ENCODE data around the gene APOBEC2.
A peak's percentile ranks its signal among the peaks of the same experiment; 100 is the strongest.

Gene APOBEC2

DNA sequence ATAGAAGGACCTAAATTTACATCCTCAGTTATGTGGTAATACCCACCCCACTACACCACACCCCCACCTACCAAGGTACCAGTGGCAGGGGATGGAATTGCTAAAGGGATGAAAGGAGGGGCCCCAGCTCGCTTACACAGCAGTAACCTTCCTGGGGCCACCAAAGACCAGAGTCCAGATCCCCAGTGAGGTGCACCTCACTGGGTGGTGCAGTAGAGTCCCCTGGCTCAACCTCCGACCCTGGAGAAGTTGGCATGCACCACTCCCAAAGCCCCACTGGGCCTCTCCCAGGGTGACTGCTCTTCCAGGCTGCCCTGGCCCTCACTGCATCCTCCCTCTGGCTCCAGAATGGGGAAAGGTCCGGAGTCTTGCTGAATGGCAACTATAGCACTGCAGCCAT lies 14.8 kb upstream of the APOBEC2 start:
- no peak for DNase-seq (ENCODE audit: low spot score)

GRCh38 chr6:41039060-41039998 lies 13.7 kb upstream of the APOBEC2 start, which contains the start of gene UNC5CL:
UNC5CL (minus strand) TSS chr6:41039221; CDS start chr6:41035074, 4,147 bp downstream.
- peak; percentile 46 for DNase-seq (ENCODE audit: low spot score)

- peak; percentile 61 for DNase-seq (ENCODE audit: low spot score)
Observed at GRCh38 chr6:41040101-41040939, 12.7 kb upstream of the APOBEC2 start.

- DNase-seq (ENCODE audit: low spot score): no peak
Observed at GRCh38 chr6:41040940-41041536, 12.0 kb upstream of the APOBEC2 start.

DNA sequence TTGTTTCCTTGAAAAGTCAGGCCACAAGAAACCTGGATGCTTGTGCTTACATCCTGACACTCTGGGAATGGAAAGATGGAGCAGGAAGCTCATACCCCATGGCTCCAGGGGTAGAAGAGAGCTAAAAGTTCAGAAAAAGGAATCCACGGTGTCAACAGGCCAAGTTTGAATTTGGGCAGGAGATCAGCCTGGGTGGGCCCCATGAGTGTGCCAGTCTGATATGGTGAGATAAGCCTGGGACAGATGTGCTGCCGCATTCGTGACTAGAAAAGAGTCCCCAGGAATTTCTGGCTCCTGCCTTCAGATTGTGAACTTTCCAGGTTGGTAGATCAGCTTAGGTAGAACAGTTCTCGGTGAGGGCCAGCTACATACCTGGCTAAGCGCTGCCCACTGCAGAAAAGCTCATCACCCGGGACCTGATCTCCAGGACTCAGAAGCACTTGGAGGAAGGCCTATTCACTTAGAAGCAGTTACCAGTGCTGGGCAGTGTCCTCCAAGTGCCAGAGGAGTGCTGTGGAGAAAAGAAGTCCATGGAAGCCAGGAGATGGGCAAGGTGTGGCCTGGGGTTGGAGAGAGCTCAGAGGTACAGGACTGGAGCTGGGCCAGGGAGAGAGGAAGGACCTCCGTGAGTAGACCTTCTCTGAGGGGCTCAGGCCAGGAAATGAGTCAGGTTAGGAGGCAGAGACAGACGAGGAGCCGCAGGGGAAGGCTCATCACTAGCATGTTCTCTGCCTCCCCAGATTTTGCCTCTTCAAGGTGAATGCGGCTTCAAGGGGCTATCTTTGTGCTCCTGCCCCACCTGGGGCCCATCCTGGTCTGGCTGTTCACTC lies 10.6 kb upstream of the APOBEC2 start, which contains the start of gene TSPO2:
TSS of gene TSPO2 (plus strand) at position 242 of the 830 bp plus-strand sequence. CDS start at position 761, 519 bp downstream.
- DNase-seq (ENCODE audit: low spot score): no peak

DNA sequence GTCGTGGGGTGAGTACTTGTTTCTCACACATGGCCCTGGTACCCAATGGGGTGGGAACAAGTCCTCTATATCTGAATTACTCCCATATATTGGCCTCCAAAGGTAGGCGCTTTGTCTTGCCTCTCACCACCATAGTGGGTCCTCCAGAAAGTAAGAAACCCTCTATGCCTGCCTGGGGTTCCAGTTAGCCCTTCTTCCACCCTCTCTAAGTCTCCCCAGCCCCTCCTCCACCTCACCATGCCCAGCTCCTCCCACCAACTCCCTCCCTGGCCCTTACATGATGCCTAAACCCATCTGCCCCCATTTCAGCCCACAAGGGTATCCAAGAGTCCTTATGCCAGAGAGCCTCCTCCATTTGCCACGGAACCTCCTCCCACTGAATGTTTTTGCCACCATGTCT lies 9.9 kb upstream of the APOBEC2 start:
- DNase-seq (ENCODE audit: low spot score): no peak

GRCh38 chr6:41045664-41046063 lies 7.3 kb upstream of the APOBEC2 start:
- DNase-seq (ENCODE audit: low spot score): no peak

DNA sequence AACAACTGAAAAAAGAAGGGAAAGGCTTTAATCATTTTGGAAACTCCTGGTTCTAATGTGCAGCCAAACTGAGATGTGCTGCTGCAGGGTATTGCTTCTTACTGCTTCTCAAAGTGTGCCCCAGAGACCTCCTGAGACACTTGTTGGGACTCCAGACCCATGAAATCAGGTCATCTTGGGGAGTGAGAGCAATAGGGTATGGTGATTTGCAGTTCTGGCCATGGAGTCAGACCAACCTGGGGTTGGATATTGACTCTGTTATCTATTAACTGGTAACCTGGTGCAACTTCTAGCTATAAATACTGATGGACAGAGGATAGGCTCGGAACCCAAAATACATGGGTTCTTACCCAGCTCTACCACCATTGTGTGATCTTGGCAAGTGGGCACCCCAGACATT lies 6.9 kb upstream of the APOBEC2 start:
- no peak for DNase-seq (ENCODE audit: low spot score)

DNA sequence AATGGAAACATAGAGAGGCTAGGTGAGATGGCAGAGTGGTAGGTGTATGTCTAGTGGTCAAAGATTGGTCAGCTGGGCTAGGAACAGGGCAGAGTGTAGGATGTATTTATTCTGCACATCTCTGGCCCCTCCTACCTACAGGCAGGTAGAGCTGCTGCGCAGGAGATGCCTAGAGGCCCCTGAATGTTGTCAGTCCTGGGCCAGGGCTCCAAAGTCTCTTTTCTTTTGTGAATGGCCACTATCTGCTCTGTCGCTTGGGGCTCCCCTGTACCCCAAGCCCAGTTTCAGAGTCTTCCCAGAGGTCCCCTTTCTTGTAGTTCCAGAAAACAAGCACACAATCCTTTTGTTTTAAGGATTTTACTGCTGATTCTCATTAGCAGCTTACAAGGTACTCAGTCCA lies 5.7 kb upstream of the APOBEC2 start:
- DNase-seq (ENCODE audit: low spot score): no peak

GRCh38 chr6:41047745-41048732 lies 5.0 kb upstream of the APOBEC2 start:
- DNase-seq (ENCODE audit: low spot score): no peak

GRCh38 chr6:41049521-41049920 lies 3.5 kb upstream of the APOBEC2 start:
- no peak for DNase-seq (ENCODE audit: low spot score)

GRCh38 chr6:41049955-41050354 lies 3.0 kb upstream of the APOBEC2 start:
- no peak for DNase-seq (ENCODE audit: low spot score)

- DNase-seq (ENCODE audit: low spot score): no peak
Observed at GRCh38 chr6:41050536-41050935, 2.5 kb upstream of the APOBEC2 start.

- no peak for DNase-seq (ENCODE audit: low spot score)
Observed at GRCh38 chr6:41051873-41052272, 1.1 kb upstream of the APOBEC2 start.

- no peak for DNase-seq (ENCODE audit: low spot score)
Observed at GRCh38 chr6:41054511-41054910, 1.5 kb downstream of the APOBEC2 start.

DNA sequence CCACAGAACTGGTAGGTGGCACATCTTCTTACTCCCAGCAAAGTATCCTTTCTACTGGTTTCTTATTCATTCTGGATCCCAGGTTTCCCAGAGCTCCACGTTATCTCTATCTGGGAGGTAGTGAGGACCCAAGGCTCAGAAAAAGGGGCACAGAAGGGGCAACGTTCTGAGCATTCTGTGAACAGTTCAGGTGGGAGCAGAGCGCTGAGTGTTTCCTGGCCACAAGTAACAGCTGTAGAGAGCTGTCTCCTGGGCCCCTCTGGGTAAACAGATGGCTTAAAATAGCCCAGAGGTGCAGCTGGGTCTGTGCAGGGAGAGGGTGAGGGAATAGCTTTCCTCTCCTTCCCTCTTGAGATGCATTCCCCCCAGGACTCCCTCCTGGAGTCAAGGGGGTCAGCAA lies 2.1 kb downstream of the APOBEC2 start:
- no peak for DNase-seq (ENCODE audit: low spot score)

- DNase-seq (ENCODE audit: low spot score): no peak
Observed at GRCh38 chr6:41056768-41057490, 3.9 kb downstream of the APOBEC2 start.

GRCh38 chr6:41058783-41059181 lies 5.8 kb downstream of the APOBEC2 start:
- no peak for DNase-seq (ENCODE audit: low spot score)

DNA sequence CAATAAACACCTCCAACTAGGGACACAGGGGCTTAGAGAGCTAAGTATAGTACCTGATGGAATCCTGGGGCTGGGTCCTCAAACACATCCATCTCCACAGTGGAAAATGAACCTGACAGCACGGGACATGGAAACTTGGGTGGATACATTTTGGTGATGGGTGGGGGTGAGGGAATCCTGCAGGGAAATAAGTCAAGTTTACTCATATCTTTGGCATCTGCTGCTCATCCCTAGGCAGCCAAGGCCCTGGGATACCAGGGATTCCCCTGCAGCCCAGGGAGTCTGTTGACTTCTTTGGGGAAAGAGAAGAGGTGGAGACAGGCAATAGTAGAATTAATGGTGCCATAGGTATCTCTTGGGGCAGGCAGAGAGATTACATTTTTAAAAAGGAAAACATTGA lies 6.6 kb downstream of the APOBEC2 start:
- no peak for DNase-seq (ENCODE audit: low spot score)
